ENCODE measurements around the gene SGF29.
A peak's percentile ranks its signal among the peaks of the same experiment; 100 is the strongest.

Gene SGF29

GRCh38 chr16:28546626-28547025, 7.1 kb upstream of the SGF29 start:
- Histone ChIP-seq H3K4me3 (ENCODE audit: low read length in 2 of 2) (no peak overlapping the region), H3K9ac (ENCODE audit: low read depth in 1 of 2, low read length in 2 of 2) (no peak overlapping the region), H3K9me3 (ENCODE audit: control insufficient read depth in 2 of 2, low read length in 2 of 2) (no peaks in the 10 kb centered on the region), H3K27ac (ENCODE audit: low read depth in 2 of 2, low read length in 2 of 2) (no peak overlapping the region), H3K36me3 (ENCODE audit: control insufficient read depth in 2 of 2, insufficient read depth in 2 of 2, low read length in 2 of 2) (no peaks in the 10 kb centered on the region), H3K4me1 (ENCODE audit: control insufficient read depth in 2 of 2, insufficient read depth in 2 of 2, low read length in 2 of 2) (peaks cover 11 to 21% of the 10 kb centered on the region in 2 donors), H3K27me3 (ENCODE audit: control insufficient read depth in 2 of 2, insufficient read depth in 2 of 2, low read length in 2 of 2) (no peaks in the 10 kb centered on the region)

DNA sequence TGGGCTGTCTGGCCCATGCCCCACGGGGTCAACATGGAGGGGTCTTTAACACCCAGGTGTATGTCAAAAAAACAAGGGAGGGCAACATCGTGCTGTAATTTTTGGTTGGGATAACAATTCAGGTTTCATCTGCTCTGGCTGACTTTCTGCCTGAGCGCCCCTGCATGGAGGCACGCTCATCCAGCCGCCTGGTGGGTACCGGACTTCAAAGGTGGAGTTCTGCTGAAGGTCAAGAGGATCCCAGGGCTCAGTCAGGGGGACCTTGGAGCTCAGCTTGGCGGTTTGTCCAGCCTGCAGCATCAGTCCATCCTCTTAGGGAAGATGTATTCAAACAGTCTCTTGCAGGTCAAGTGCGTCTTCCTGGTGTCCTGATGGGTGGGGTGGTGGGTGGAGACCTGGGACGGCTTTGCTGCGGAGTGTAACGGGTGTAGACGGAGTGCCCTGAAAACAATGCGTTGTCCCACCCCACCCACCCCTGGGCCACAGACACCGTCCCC, 5.4 kb upstream of the SGF29 start:
- H3K36me3 ChIP-seq (ENCODE audit: control insufficient read depth in 2 of 2, insufficient read depth in 2 of 2, low read length in 2 of 2): no peaks in the 10 kb centered on the region
- no peak overlapping the region for H3K4me3 ChIP-seq (ENCODE audit: low read length in 2 of 2)
- H3K9me3 ChIP-seq (ENCODE audit: control insufficient read depth in 2 of 2, low read length in 2 of 2): no peaks in the 10 kb centered on the region
- H3K27me3 ChIP-seq (ENCODE audit: control insufficient read depth in 2 of 2, insufficient read depth in 2 of 2, low read length in 2 of 2): no peaks in the 10 kb centered on the region
- H3K4me1 ChIP-seq (ENCODE audit: control insufficient read depth in 2 of 2, insufficient read depth in 2 of 2, low read length in 2 of 2): peaks cover 8 to 10% of the 10 kb centered on the region in 2 donors
- no peak overlapping the region for H3K27ac ChIP-seq (ENCODE audit: low read depth in 2 of 2, low read length in 2 of 2)
- H3K9ac ChIP-seq (ENCODE audit: low read depth in 1 of 2, low read length in 2 of 2): no peak overlapping the region

DNA sequence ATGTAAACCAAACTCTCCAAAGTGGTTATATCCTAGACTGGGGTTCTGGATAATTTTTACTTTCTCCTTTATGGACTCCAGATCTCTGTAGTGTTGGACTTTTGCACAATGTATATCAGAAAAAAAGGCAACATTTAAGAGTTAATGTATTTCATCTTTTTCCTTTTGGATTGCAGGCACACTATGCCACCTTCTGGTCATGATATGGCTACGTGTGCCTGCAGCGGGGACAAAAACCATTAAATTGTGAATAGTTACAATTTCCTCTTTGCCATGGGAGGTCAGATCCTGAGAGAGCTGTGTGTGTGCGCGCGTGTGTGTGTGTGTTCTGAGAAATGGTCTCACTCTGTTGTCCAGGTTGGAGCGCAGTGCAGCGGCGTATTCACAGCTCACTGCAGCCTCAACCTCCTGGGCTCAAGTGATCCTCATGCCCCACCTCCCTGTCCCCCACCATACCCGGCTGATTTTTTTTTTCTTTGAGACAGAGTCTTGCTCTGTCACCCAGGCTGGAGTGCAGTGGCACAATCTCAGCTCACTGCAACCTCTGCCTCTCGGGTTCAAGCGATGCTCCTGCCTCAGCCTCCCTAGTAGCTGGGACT, 4.3 kb upstream of the SGF29 start:
- Histone ChIP-seq H3K4me3 (ENCODE audit: low read length in 2 of 2) (peak overlapping the region in 1 of 2 donors; percentile 14), H3K36me3 (ENCODE audit: control insufficient read depth in 2 of 2, insufficient read depth in 2 of 2, low read length in 2 of 2) (no peaks in the 10 kb centered on the region), H3K9ac (ENCODE audit: low read depth in 1 of 2, low read length in 2 of 2) (peak overlapping the region; percentile 14 to 59), H3K4me1 (ENCODE audit: control insufficient read depth in 2 of 2, insufficient read depth in 2 of 2, low read length in 2 of 2) (peaks cover 8% of the 10 kb centered on the region in 2 donors), H3K27ac (ENCODE audit: low read depth in 2 of 2, low read length in 2 of 2) (no peak overlapping the region), H3K27me3 (ENCODE audit: control insufficient read depth in 2 of 2, insufficient read depth in 2 of 2, low read length in 2 of 2) (no peaks in the 10 kb centered on the region), H3K9me3 (ENCODE audit: control insufficient read depth in 2 of 2, low read length in 2 of 2) (no peaks in the 10 kb centered on the region)

DNA sequence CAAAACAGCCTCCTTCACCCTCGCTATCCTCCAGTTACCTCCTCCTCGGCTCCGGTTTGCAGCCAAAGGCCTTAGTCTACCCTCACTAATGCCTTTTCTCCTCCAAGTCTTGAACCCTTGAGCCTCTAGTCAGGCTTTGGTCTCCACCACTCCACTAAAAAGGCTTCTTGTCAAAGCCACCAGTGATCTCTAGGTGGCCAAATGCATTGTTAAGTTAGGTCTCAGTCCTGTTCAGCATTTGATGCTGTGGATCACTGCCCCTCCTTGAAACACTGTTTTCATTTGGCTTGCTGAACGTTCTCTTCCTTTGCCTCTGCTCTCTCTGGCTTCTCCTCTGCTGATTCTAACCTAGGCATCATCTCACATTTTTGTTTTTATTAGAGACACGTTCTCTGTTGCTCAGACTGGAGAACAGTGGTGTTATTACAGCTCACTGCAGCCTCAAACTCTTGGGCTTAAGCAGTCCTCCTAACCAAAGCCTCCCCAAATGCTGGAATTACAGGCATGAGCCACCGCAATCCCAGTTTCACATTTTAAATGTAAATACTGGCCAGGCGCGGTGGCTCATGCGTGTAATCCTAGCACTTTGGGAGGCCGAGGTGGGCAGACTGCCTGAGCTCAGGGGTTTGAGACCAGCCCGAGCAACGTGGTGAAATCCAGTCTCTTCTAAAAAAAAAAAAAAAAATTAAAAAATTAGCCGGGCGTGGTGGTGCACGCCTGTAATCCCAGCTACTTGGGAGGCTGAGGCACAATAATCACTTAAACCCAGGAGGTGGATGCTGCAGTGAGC, 1.1 kb downstream of the SGF29 start:
- H3K27ac ChIP-seq (ENCODE audit: low read depth in 2 of 2, low read length in 2 of 2): no peak overlapping the region

GRCh38 chr16:28555561-28555960, 1.8 kb downstream of the SGF29 start:
- Histone ChIP-seq H3K27ac (ENCODE audit: low read depth in 2 of 2, low read length in 2 of 2) (no peak overlapping the region), H3K4me1 (ENCODE audit: control insufficient read depth in 2 of 2, insufficient read depth in 2 of 2, low read length in 2 of 2) (peaks cover 7 to 8% of the 10 kb centered on the region in 2 donors), H3K4me3 (ENCODE audit: low read length in 2 of 2) (no peak overlapping the region), H3K9ac (ENCODE audit: low read depth in 1 of 2, low read length in 2 of 2) (no peak overlapping the region), H3K9me3 (ENCODE audit: control insufficient read depth in 2 of 2, low read length in 2 of 2) (no peaks in the 10 kb centered on the region), H3K36me3 (ENCODE audit: control insufficient read depth in 2 of 2, insufficient read depth in 2 of 2, low read length in 2 of 2) (peaks cover 4 to 10% of the 10 kb centered on the region in 2 donors), H3K27me3 (ENCODE audit: control insufficient read depth in 2 of 2, insufficient read depth in 2 of 2, low read length in 2 of 2) (no peaks in the 10 kb centered on the region)

More for the DNA sequence above, 1.1 kb downstream of the SGF29 start:
- no peaks in the 10 kb centered on the region for H3K27me3 ChIP-seq (ENCODE audit: control insufficient read depth in 2 of 2, insufficient read depth in 2 of 2, low read length in 2 of 2)
- H3K9me3 ChIP-seq (ENCODE audit: control insufficient read depth in 2 of 2, low read length in 2 of 2): no peaks in the 10 kb centered on the region
- H3K4me1 ChIP-seq (ENCODE audit: control insufficient read depth in 2 of 2, insufficient read depth in 2 of 2, low read length in 2 of 2): peaks cover 7 to 8% of the 10 kb centered on the region in 2 donors
- peak overlapping the region; percentile 59 to 93 for H3K4me3 ChIP-seq (ENCODE audit: low read length in 2 of 2)
- H3K9ac ChIP-seq (ENCODE audit: low read depth in 1 of 2, low read length in 2 of 2): peak overlapping the region in 1 of 2 donors; percentile 97
- H3K36me3 ChIP-seq (ENCODE audit: control insufficient read depth in 2 of 2, insufficient read depth in 2 of 2, low read length in 2 of 2): peaks cover 4 to 10% of the 10 kb centered on the region in 2 donors

DNA sequence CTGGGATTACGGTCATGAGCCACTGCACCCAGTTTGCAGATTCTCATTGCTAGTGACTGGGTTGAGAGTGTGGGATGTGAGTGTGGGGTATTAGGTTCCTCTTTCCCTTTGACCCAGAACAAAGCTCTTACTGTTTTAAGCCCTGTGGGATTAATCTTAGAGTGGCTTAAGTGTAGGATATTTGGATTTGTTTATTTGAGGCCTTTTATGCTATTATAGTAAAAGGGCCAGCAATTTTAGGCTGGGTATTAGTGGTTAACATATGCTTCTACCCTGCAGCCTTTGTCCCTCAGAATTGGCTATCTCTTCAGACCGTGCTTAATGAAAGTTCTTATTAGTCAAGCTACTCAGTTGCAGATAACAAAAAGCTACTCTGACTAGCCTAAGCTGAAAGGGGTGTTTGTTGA, 3.2 kb downstream of the SGF29 start:
- Histone ChIP-seq H3K4me1 (ENCODE audit: control insufficient read depth in 2 of 2, insufficient read depth in 2 of 2, low read length in 2 of 2) (peaks cover 7 to 8% of the 10 kb centered on the region in 2 donors), H3K9ac (ENCODE audit: low read depth in 1 of 2, low read length in 2 of 2) (peak overlapping the region in 1 of 2 donors; percentile 6), H3K27me3 (ENCODE audit: control insufficient read depth in 2 of 2, insufficient read depth in 2 of 2, low read length in 2 of 2) (no peaks in the 10 kb centered on the region), H3K27ac (ENCODE audit: low read depth in 2 of 2, low read length in 2 of 2) (no peak overlapping the region), H3K4me3 (ENCODE audit: low read length in 2 of 2) (no peak overlapping the region), H3K9me3 (ENCODE audit: control insufficient read depth in 2 of 2, low read length in 2 of 2) (no peaks in the 10 kb centered on the region), H3K36me3 (ENCODE audit: control insufficient read depth in 2 of 2, insufficient read depth in 2 of 2, low read length in 2 of 2) (peaks cover 4 to 10% of the 10 kb centered on the region in 2 donors)

GRCh38 chr16:28558456-28558855, 4.7 kb downstream of the SGF29 start:
- Histone ChIP-seq H3K36me3 (ENCODE audit: control insufficient read depth in 2 of 2, insufficient read depth in 2 of 2, low read length in 2 of 2) (peaks cover 4 to 10% of the 10 kb centered on the region in 2 donors), H3K4me3 (ENCODE audit: low read length in 2 of 2) (no peak overlapping the region), H3K4me1 (ENCODE audit: control insufficient read depth in 2 of 2, insufficient read depth in 2 of 2, low read length in 2 of 2) (peaks cover 6% of the 10 kb centered on the region in 2 donors), H3K27ac (ENCODE audit: low read depth in 2 of 2, low read length in 2 of 2) (no peak overlapping the region), H3K9ac (ENCODE audit: low read depth in 1 of 2, low read length in 2 of 2) (no peak overlapping the region), H3K9me3 (ENCODE audit: control insufficient read depth in 2 of 2, low read length in 2 of 2) (no peaks in the 10 kb centered on the region), H3K27me3 (ENCODE audit: control insufficient read depth in 2 of 2, insufficient read depth in 2 of 2, low read length in 2 of 2) (no peaks in the 10 kb centered on the region)

- no peak overlapping the region for H3K27ac ChIP-seq (ENCODE audit: low read depth in 2 of 2, low read length in 2 of 2)
- H3K4me3 ChIP-seq (ENCODE audit: low read length in 2 of 2): no peak overlapping the region
- H3K27me3 ChIP-seq (ENCODE audit: control insufficient read depth in 2 of 2, insufficient read depth in 2 of 2, low read length in 2 of 2): no peaks in the 10 kb centered on the region
- H3K36me3 ChIP-seq (ENCODE audit: control insufficient read depth in 2 of 2, insufficient read depth in 2 of 2, low read length in 2 of 2): peaks cover 4 to 13% of the 10 kb centered on the region in 2 donors
- no peaks in the 10 kb centered on the region for H3K4me1 ChIP-seq (ENCODE audit: control insufficient read depth in 2 of 2, insufficient read depth in 2 of 2, low read length in 2 of 2)
- no peaks in the 10 kb centered on the region for H3K9me3 ChIP-seq (ENCODE audit: control insufficient read depth in 2 of 2, low read length in 2 of 2)
- H3K9ac ChIP-seq (ENCODE audit: low read depth in 1 of 2, low read length in 2 of 2): no peak overlapping the region
Measured at GRCh38 chr16:28561557-28562187, 8.0 kb downstream of the SGF29 start.

GRCh38 chr16:28562199-28562598, 8.5 kb downstream of the SGF29 start:
- no peaks in the 10 kb centered on the region for H3K4me1 ChIP-seq (ENCODE audit: control insufficient read depth in 2 of 2, insufficient read depth in 2 of 2, low read length in 2 of 2)
- no peak overlapping the region for H3K4me3 ChIP-seq (ENCODE audit: low read length in 2 of 2)
- H3K9ac ChIP-seq (ENCODE audit: low read depth in 1 of 2, low read length in 2 of 2): no peak overlapping the region
- peaks cover 4 to 10% of the 10 kb centered on the region in 2 donors for H3K36me3 ChIP-seq (ENCODE audit: control insufficient read depth in 2 of 2, insufficient read depth in 2 of 2, low read length in 2 of 2)
- H3K27ac ChIP-seq (ENCODE audit: low read depth in 2 of 2, low read length in 2 of 2): no peak overlapping the region
- no peaks in the 10 kb centered on the region for H3K27me3 ChIP-seq (ENCODE audit: control insufficient read depth in 2 of 2, insufficient read depth in 2 of 2, low read length in 2 of 2)
- no peaks in the 10 kb centered on the region for H3K9me3 ChIP-seq (ENCODE audit: control insufficient read depth in 2 of 2, low read length in 2 of 2)

DNA sequence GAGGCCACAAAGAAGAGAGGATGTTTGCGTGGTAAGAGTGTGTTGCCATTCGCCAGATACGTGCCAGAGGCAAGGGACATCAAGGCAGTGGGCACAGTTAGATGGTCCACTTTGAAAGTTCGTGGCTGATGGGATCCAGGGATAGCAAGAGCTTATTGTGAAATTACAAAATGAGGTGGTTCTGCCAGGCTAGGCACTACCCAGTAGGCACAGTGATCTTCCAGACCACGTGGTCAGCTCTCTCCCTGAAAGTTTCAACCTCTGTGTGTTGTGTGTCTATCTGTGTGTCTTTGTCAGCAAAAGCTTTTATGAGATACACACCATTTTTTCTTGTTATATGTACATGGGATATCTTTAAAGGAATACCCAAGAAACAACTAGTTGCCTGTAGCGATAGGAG, 9.5 kb downstream of the SGF29 start:
- no peak overlapping the region for H3K27ac ChIP-seq (ENCODE audit: low read depth in 2 of 2, low read length in 2 of 2)
- no peaks in the 10 kb centered on the region for H3K27me3 ChIP-seq (ENCODE audit: control insufficient read depth in 2 of 2, insufficient read depth in 2 of 2, low read length in 2 of 2)
- no peaks in the 10 kb centered on the region for H3K4me1 ChIP-seq (ENCODE audit: control insufficient read depth in 2 of 2, insufficient read depth in 2 of 2, low read length in 2 of 2)
- peaks cover 0 to 5% of the 10 kb centered on the region in 2 donors for H3K36me3 ChIP-seq (ENCODE audit: control insufficient read depth in 2 of 2, insufficient read depth in 2 of 2, low read length in 2 of 2)
- no peak overlapping the region for H3K4me3 ChIP-seq (ENCODE audit: low read length in 2 of 2)
- no peak overlapping the region for H3K9ac ChIP-seq (ENCODE audit: low read depth in 1 of 2, low read length in 2 of 2)
- no peaks in the 10 kb centered on the region for H3K9me3 ChIP-seq (ENCODE audit: control insufficient read depth in 2 of 2, low read length in 2 of 2)

Measured in mucosa of rectum (tissue), 2 donors.